SK-N-SH (cell line): ENCODE data around the gene WIPF3.

Source experiments
- ELF1 ChIP-seq: IDR thresholded peaks from 2 replicates; pipeline ENCODE4 v1.4.0; 2012
- GABPA ChIP-seq: IDR thresholded peaks from 2 replicates; pipeline ENCODE4 v1.4.0; 2012; ENCODE audit warnings: low read depth, mild to moderate bottlenecking
- IRF3 ChIP-seq: fragments of 150-350 bp; IDR thresholded peaks from 2 replicates; pipeline ENCODE4 v1.6.1; 2016; ENCODE audit warnings: mild to moderate bottlenecking, low read depth, low read length
- JUND ChIP-seq: IDR thresholded peaks from 2 replicates; pipeline ENCODE4 v1.4.0; 2012
- NRF1 ChIP-seq: IDR thresholded peaks from 2 replicates; pipeline ENCODE4 v1.6.1; 2012; ENCODE audit warnings: low read depth, mild to moderate bottlenecking, low read length
- POLR2AphosphoS5 ChIP-seq: IDR thresholded peaks from 2 replicates; pipeline ENCODE4 v1.6.1; 2012; ENCODE audit warnings: low read depth, low read length
- RAD21 ChIP-seq: IDR thresholded peaks from 2 replicates; pipeline ENCODE4 v1.6.1; 2012; ENCODE audit warnings: mild to moderate bottlenecking, low read length
- RFX5 ChIP-seq: IDR thresholded peaks from 2 replicates; pipeline ENCODE4 v1.6.1; 2012; ENCODE audit warnings: mild to moderate bottlenecking, improper control_type of control experiment, low read length
- TAF1 ChIP-seq: IDR thresholded peaks from 2 replicates; pipeline ENCODE4 v1.6.1; 2012; ENCODE audit warnings: low read depth, mild to moderate bottlenecking, low read length, moderate library complexity, borderline replicate concordance
- USF2 ChIP-seq: fragments of 150-350 bp; IDR thresholded peaks from 2 replicates; pipeline ENCODE4 v1.6.1; 2017; ENCODE audit warnings: antibody characterized with exemption, low read length, low read depth, borderline replicate concordance
- YY1 ChIP-seq: IDR thresholded peaks from 2 replicates; pipeline ENCODE4 v1.4.0; 2012; ENCODE audit warnings: low read depth, mild to moderate bottlenecking
- ZBTB33 ChIP-seq: IDR thresholded peaks from 2 replicates; pipeline ENCODE4 v1.4.0; 2012; ENCODE audit warnings: low read depth, borderline replicate concordance
- TF ChIP-seq, protein P1 (sequence below): fragments of 200-600 bp; sonication (generic); IDR thresholded peaks from 2 replicates; pipeline ENCODE4 v1.6.1; 2017; ENCODE audit warnings: antibody characterized with exemption, mild to moderate bottlenecking, moderate library complexity

- TF ChIP-seq, protein P1, sequence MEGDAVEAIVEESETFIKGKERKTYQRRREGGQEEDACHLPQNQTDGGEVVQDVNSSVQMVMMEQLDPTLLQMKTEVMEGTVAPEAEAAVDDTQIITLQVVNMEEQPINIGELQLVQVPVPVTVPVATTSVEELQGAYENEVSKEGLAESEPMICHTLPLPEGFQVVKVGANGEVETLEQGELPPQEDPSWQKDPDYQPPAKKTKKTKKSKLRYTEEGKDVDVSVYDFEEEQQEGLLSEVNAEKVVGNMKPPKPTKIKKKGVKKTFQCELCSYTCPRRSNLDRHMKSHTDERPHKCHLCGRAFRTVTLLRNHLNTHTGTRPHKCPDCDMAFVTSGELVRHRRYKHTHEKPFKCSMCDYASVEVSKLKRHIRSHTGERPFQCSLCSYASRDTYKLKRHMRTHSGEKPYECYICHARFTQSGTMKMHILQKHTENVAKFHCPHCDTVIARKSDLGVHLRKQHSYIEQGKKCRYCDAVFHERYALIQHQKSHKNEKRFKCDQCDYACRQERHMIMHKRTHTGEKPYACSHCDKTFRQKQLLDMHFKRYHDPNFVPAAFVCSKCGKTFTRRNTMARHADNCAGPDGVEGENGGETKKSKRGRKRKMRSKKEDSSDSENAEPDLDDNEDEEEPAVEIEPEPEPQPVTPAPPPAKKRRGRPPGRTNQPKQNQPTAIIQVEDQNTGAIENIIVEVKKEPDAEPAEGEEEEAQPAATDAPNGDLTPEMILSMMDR = no peak
- no peak for TF ChIP-seq POLR2AphosphoS5
- no peak for TF ChIP-seq JUND
- no peak for TF ChIP-seq ELF1
- TF ChIP-seq RFX5 = no peak
- TF ChIP-seq NRF1 = no peak
- TF ChIP-seq GABPA = no peak
- TF ChIP-seq ZBTB33 = no peak
- no peak for TF ChIP-seq USF2
- no peak for TF ChIP-seq TAF1
- no peak for TF ChIP-seq YY1
- no peak for TF ChIP-seq IRF3
- TF ChIP-seq RAD21 = no peak
These were observed 43.0 kb upstream of the WIPF3 start for GRCh38 chr7:29763266-29763665.
